IMR-90 (cell line): ENCODE measurements around the gene CD163. TPM values are rescaled to one million over a fixed set of nuclear protein-coding genes. Genes with fewer than 3 reads are reported as not detected.

Source experiments
- ATAC-seq: fragments of 200-7000 bp; cut with Tn5 transposase; 2 replicates; pipeline ENCODE4 v1.9.1; 2020; ENCODE audit warnings: low read depth, mild to moderate bottlenecking, moderate library complexity
- Bru-seq: library from RNA; stranded (reverse); fragments of 400-500 nt; gene quantifications from one replicate; lab custom pipeline; 2021; lab: Mats Ljungman, UMichigan
- BruChase-seq, 2 experiments: library from RNA; stranded (reverse); fragments of 400-500 nt; gene quantifications; one replicate each; lab custom pipeline; 2021; lab: Mats Ljungman, UMichigan
- BruUV-seq: library from RNA; stranded (reverse); fragments of 400-500 nt; replicated peaks from 2 replicates; lab custom pipeline; 2021; lab: Mats Ljungman, UMichigan
- CTCF ChIA-PET: fragments of 300-600 bp; formaldehyde crosslinking; extraction: SDS; loops from one replicate; lab custom pipeline; 2021; ENCODE audit warnings: antibody characterized with exemption; lab: Yijun Ruan, JAX
- POLR2A ChIA-PET: fragments of 300-600 bp; sonication (Branson Sonifier 250); formaldehyde crosslinking; loops from one replicate; lab custom pipeline; 2022; ENCODE audit warnings: antibody characterized with exemption; ENCODE audit not compliant: unreplicated experiment; lab: Charles Lee
- DNase-seq: peaks from one replicate; pipeline ENCODE4 v3.0.0; 2013
- H2AFZ ChIP-seq: replicated peaks from 2 replicates; pipeline ENCODE3; 2013; ENCODE audit warnings: low read length, mild to moderate bottlenecking; ENCODE audit not compliant: poor library complexity
- H2AK5ac ChIP-seq: 2 replicates; pipeline ENCODE4 v1.6.1; 2013; ENCODE audit warnings: low read depth, low read length, inconsistent platforms
- H2AK9ac ChIP-seq: replicated peaks from 2 replicates; pipeline ENCODE3; 2013; ENCODE audit warnings: mild to moderate bottlenecking, low read depth, low read length, moderate library complexity; ENCODE audit not compliant: poor library complexity
- H2BK120ac ChIP-seq: 2 replicates; pipeline ENCODE4 v1.6.1; 2013; ENCODE audit warnings: low read depth, low read length, inconsistent platforms
- H2BK15ac ChIP-seq: 3 replicates; pipeline ENCODE4 v1.6.1; 2013; ENCODE audit warnings: low read depth, low read length, inconsistent platforms
- H2BK20ac ChIP-seq: 2 replicates; pipeline ENCODE4 v1.6.1; 2013; ENCODE audit warnings: low read depth, mild to moderate bottlenecking, inconsistent platforms, low read length, moderate library complexity
- H2BK5ac ChIP-seq: 2 replicates; pipeline ENCODE4 v1.6.1; 2013; ENCODE audit warnings: mild to moderate bottlenecking, low read depth, low read length, inconsistent platforms; ENCODE audit not compliant: poor library complexity, severe bottlenecking
- H3K14ac ChIP-seq: replicated peaks from 2 replicates; pipeline ENCODE4 v1.6.1; 2013; ENCODE audit warnings: low read depth, low read length, inconsistent platforms
- H3K18ac ChIP-seq: 2 replicates; pipeline ENCODE4 v1.6.1; 2013; ENCODE audit warnings: low read depth, low read length, control low read depth
- H3K23ac ChIP-seq: 2 replicates; pipeline ENCODE4 v1.6.1; 2013; ENCODE audit warnings: low read depth, low read length, inconsistent platforms
- H3K27ac ChIP-seq: 2 replicates; pipeline ENCODE4 v1.5.1; 2013; ENCODE audit warnings: mild to moderate bottlenecking, control low read depth, low read length; ENCODE audit not compliant: insufficient read depth
- H3K27me3 ChIP-seq: 2 replicates; pipeline ENCODE4 v1.6.1; 2013; ENCODE audit warnings: low read length; ENCODE audit not compliant: control insufficient read depth, insufficient read depth
- H3K36me3 ChIP-seq: 2 replicates; pipeline ENCODE4 v1.6.1; 2013; ENCODE audit warnings: low read length, mixed read lengths; ENCODE audit not compliant: control insufficient read depth, insufficient read depth
- H3K4ac ChIP-seq: 2 replicates; pipeline ENCODE4 v1.6.1; 2013; ENCODE audit warnings: low read depth, low read length, inconsistent platforms
- H3K4me1 ChIP-seq: 2 replicates; pipeline ENCODE4 v1.6.1; 2013; ENCODE audit warnings: low read length, mixed read lengths; ENCODE audit not compliant: control insufficient read depth, insufficient read depth
- H3K4me2 ChIP-seq: 2 replicates; pipeline ENCODE4 v1.6.1; 2013; ENCODE audit warnings: low read depth, mild to moderate bottlenecking, control low read depth, low read length, moderate library complexity
- H3K4me3 ChIP-seq: 2 replicates; pipeline ENCODE4 v1.5.1; 2013; ENCODE audit warnings: low read depth, mild to moderate bottlenecking, control low read depth, low read length, moderate library complexity; ENCODE audit not compliant: insufficient read depth
- H3K56ac ChIP-seq: 2 replicates; pipeline ENCODE4 v1.6.1; 2013; ENCODE audit warnings: low read length, inconsistent platforms; ENCODE audit not compliant: insufficient read depth; ENCODE audit errors: extremely low read depth
- H3K79me1 ChIP-seq, 2 experiments: 2 replicates each; pipeline ENCODE4 v1.6.1; 2013; ENCODE audit warnings: low read length in 2 of 2, inconsistent platforms in 1 of 2, low read depth in 1 of 2
- H3K9ac ChIP-seq: 2 replicates; pipeline ENCODE4 v1.6.1; 2013; ENCODE audit warnings: low read depth, low read length, control low read depth
- H3K9me1 ChIP-seq: 2 replicates; pipeline ENCODE4 v1.6.1; 2013; ENCODE audit warnings: low read length, inconsistent platforms; ENCODE audit not compliant: insufficient read depth
- H3K9me3 ChIP-seq: 2 replicates; pipeline ENCODE4 v1.6.1; 2013; ENCODE audit warnings: low read length; ENCODE audit not compliant: control insufficient read depth, insufficient read depth
- H4K20me1 ChIP-seq: 2 replicates; pipeline ENCODE4 v1.6.1; 2013; ENCODE audit warnings: low read length, inconsistent platforms; ENCODE audit not compliant: insufficient read depth
- H4K5ac ChIP-seq: 2 replicates; pipeline ENCODE4 v1.6.1; 2013; ENCODE audit warnings: mild to moderate bottlenecking, low read depth, low read length, control low read depth
- H4K8ac ChIP-seq, 2 experiments: 2 replicates each; pipeline ENCODE4 v1.6.1; 2013; ENCODE audit warnings: low read depth in 2 of 2, low read length in 2 of 2, control low read depth in 1 of 2, inconsistent platforms in 1 of 2
- H4K91ac ChIP-seq: 2 replicates; pipeline ENCODE4 v1.6.1; 2013; ENCODE audit warnings: low read depth, low read length, inconsistent platforms; ENCODE audit not compliant: insufficient read depth
- BHLHE40 ChIP-seq: fragments of 150-350 bp; IDR thresholded peaks from 2 replicates; pipeline ENCODE4 v1.6.1; 2016; ENCODE audit warnings: mild to moderate bottlenecking, low read depth, low read length
- CTCF ChIP-seq: conservative IDR thresholded peaks from 2 replicates; pipeline ENCODE4 v1.5.1; 2012; ENCODE audit warnings: mild to moderate bottlenecking, low read depth, low read length, improper control_type of control experiment
- ELK1 ChIP-seq: fragments of 150-350 bp; IDR thresholded peaks from 2 replicates; pipeline ENCODE4 v1.6.1; 2016; ENCODE audit warnings: low read depth, mild to moderate bottlenecking, low read length, moderate library complexity, borderline replicate concordance
- FOS ChIP-seq: fragments of 150-350 bp; IDR thresholded peaks from 2 replicates; pipeline ENCODE4 v1.6.1; 2016; ENCODE audit warnings: low read depth, low read length
- MAFK ChIP-seq: IDR thresholded peaks from 2 replicates; pipeline ENCODE4 v1.6.1; 2012; ENCODE audit warnings: low read depth, low read length, improper control_type of control experiment
- MAZ ChIP-seq: IDR thresholded peaks from 2 replicates; pipeline ENCODE4 v1.6.1; 2012; ENCODE audit warnings: low read depth, mild to moderate bottlenecking, low read length, improper control_type of control experiment, moderate library complexity, borderline replicate concordance
- MXI1 ChIP-seq: IDR thresholded peaks from 2 replicates; pipeline ENCODE4 v1.6.1; 2012; ENCODE audit warnings: low read depth, mild to moderate bottlenecking, low read length, moderate library complexity, borderline replicate concordance
- NFE2L2 ChIP-seq: fragments of 150-350 bp; IDR thresholded peaks from 2 replicates; pipeline ENCODE4 v1.6.1; 2016; ENCODE audit warnings: low read depth, mild to moderate bottlenecking, low read length
- POLR2A ChIP-seq: IDR thresholded peaks from 2 replicates; pipeline ENCODE4 v1.6.1; 2012; ENCODE audit warnings: mild to moderate bottlenecking, low read depth, low read length
- RAD21 ChIP-seq: IDR thresholded peaks from 2 replicates; pipeline ENCODE4 v1.6.1; 2012; ENCODE audit warnings: low read length, improper control_type of control experiment
- RCOR1 ChIP-seq: IDR thresholded peaks from 2 replicates; pipeline ENCODE4 v1.6.1; 2012; ENCODE audit warnings: mild to moderate bottlenecking, low read length, improper control_type of control experiment; ENCODE audit not compliant: insufficient replicate concordance
- RFX5 ChIP-seq: IDR thresholded peaks from 2 replicates; pipeline ENCODE4 v1.8.0; 2012; ENCODE audit warnings: low read depth, mild to moderate bottlenecking, low read length, moderate library complexity
- SMC3 ChIP-seq: fragments of 150-350 bp; IDR thresholded peaks from 2 replicates; pipeline ENCODE4 v1.6.1; 2016; ENCODE audit warnings: low read depth, mild to moderate bottlenecking, antibody characterized with exemption, low read length, moderate library complexity
- USF2 ChIP-seq: fragments of 150-350 bp; IDR thresholded peaks from 2 replicates; pipeline ENCODE4 v1.6.1; 2017; ENCODE audit warnings: mild to moderate bottlenecking, antibody characterized with exemption, low read length, low read depth
- WGBS, 2 experiments: methylation state at CpG; one replicate each; pipeline versions ENCODE4 v1.1.5 to v1.1.7; 2013; ENCODE audit warnings: missing lambda C conversion rate in 2 of 2; ENCODE audit not compliant: insufficient read length in 1 of 2; ENCODE audit errors: extremely low coverage in 2 of 2; 5-methylcytosine and 5-hydroxymethylcytosine counted together
- dilution Hi-C: fragments of 300-500 bp; cut with HindIII; formaldehyde crosslinking; loops from one replicate; pipeline ENCODE4 v1.14.3; 2018; ENCODE audit warnings: low sequenced_read_pairs; ENCODE audit not compliant: unreplicated experiment
- in situ Hi-C: fragments of 300-500 bp; cut with MboI; formaldehyde crosslinking; loops from 3 replicates; pipeline ENCODE4 v1.14.3; 2019; ENCODE audit warnings: low sequenced_read_pairs, inconsistent platforms, mixed read lengths
- intact Hi-C: fragments of 100-400 bp; cut with micrococcal nuclease; formaldehyde crosslinking; loops from 2 replicates; pipeline ENCODE4 v1.10.0; 2022
- long read RNA-seq: library from polyadenylated mRNA; unstranded; transcript quantifications from one replicate; pipeline ENCODE4 v2.0.0, GENCODE V29; 2021; ENCODE audit not compliant: unreplicated experiment
- polyA plus RNA-seq, 3 experiments: library from polyadenylated mRNA; depleted of rRNA; stranded (reverse); fragments of >200 nt; gene quantifications; 2 replicates each; pipeline ENCODE4 v1.2.3, GENCODE V29; 2012; ENCODE audit warnings: low replicate concordance in 1 of 3
- total RNA-seq: library from RNA; depleted of rRNA; stranded (reverse); fragments of >200 nt; gene quantifications from 2 replicates; pipeline ENCODE4 v1.2.3, GENCODE V29; 2012; rRNA removed

CD163 gene
- not detected in 2 replicates for total RNA-seq
- polyA plus RNA-seq (2012; rRNA removed): not detected in 2 replicates
- polyA plus RNA-seq (2012; cell fraction: cytosol; rRNA removed): not detected in 2 replicates
- polyA plus RNA-seq (2012; cell fraction: nucleus; rRNA removed; ENCODE audit: low replicate concordance): not detected in 2 replicates
- not detected for Bru-seq, nascent RNA
- not detected for BruChase-seq, experiment 1, labeled RNA remaining after a 6-hour chase
- not detected for BruChase-seq, experiment 2, labeled RNA remaining after a 2-hour chase
- long read RNA-seq: 0 reads

GRCh38 chr12:7503686-7504415 lies at the start of gene CD163:
Gene CD163 (minus strand): TSS chr12:7503777. CDS start chr12:7503690, 87 bp downstream.
- H2AFZ ChIP-seq: no peak within 1 kb of the TSS
- no peak within 1 kb of the TSS for H2BK15ac ChIP-seq
- H3K9me3 ChIP-seq: no peaks in the 10 kb centered on the region
- no peaks in the 10 kb centered on the region for H3K27me3 ChIP-seq
- H4K5ac ChIP-seq: no peak within 1 kb of the TSS
- H3K9me1 ChIP-seq: no peaks in the 10 kb centered on the region
- H2AK5ac ChIP-seq: no peak within 1 kb of the TSS
- H3K36me3 ChIP-seq: no peaks in the 10 kb centered on the region
- H4K20me1 ChIP-seq: no peaks in the 10 kb centered on the region
- H3K23ac ChIP-seq: no peak within 1 kb of the TSS; the same call in 1 of the 2 replicates
- H3K9ac ChIP-seq: no peak within 1 kb of the TSS
- H4K91ac ChIP-seq: no peak within 1 kb of the TSS
- H3K56ac ChIP-seq: no peak within 1 kb of the TSS
- no peak within 1 kb of the TSS for H3K27ac ChIP-seq
- no peaks in the 10 kb centered on the region for H3K79me1 ChIP-seq
- ChIA-PET CTCF (no interaction called here), POLR2A (no interaction called here)
- H3K4ac ChIP-seq: no peak within 1 kb of the TSS
- H3K18ac ChIP-seq: no peak within 1 kb of the TSS
- in situ Hi-C loops: no loop called here
- no peak within 1 kb of the TSS for H2BK5ac ChIP-seq
- H2BK20ac ChIP-seq: no peak within 1 kb of the TSS
- BruUV-seq: no TSS peak
- H4K8ac ChIP-seq: no peak within 1 kb of the TSS
- ATAC-seq: no peak
- H3K4me1 ChIP-seq: no peaks in the 10 kb centered on the region
- intact Hi-C loops: no loop called here
- no peak within 1 kb of the TSS for H3K4me3 ChIP-seq
- TF ChIP-seq MAFK (no peak), POLR2A (no peak), RAD21 (no peak), RFX5 (no peak), NFE2L2 (no peak), ELK1 (no peak), BHLHE40 (no peak), SMC3 (no peak), MAZ (no peak), CTCF (no peak), USF2 (no peak), RCOR1 (no peak), FOS (no peak), MXI1 (no peak)
- H3K14ac ChIP-seq: no peak within 1 kb of the TSS
- no peak for DNase-seq
- no peak within 1 kb of the TSS for H2AK9ac ChIP-seq
- H2BK120ac ChIP-seq: no peak within 1 kb of the TSS
- no peak within 1 kb of the TSS for H3K4me2 ChIP-seq
- WGBS, 2 experiments: no CpG with 5 or more reads among the region's 2 CpGs
- dilution Hi-C loops: no loop called here
